ENCODE measurements around the gene FUT4.

DNA sequence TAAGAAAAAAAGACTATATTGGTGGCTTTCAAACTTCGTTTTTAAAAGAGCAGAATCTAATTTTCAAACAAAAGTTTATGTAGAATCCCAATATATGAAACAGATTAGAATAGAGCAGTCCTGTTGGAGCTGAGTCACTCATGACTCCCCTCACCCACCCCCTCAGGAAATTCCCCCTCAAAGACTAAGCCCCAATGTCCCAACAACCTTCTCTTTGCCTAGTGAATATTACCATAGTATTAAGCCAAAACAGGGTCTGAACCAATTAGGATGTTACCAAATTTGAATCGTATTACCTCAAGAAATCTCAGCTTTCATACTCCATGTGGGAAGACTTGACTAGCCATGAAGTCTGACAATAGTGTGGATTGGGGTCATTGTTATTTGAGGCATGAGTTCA is 15.6 kb downstream of the FUT4 start:
- TF ChIP-seq, protein P1, sequence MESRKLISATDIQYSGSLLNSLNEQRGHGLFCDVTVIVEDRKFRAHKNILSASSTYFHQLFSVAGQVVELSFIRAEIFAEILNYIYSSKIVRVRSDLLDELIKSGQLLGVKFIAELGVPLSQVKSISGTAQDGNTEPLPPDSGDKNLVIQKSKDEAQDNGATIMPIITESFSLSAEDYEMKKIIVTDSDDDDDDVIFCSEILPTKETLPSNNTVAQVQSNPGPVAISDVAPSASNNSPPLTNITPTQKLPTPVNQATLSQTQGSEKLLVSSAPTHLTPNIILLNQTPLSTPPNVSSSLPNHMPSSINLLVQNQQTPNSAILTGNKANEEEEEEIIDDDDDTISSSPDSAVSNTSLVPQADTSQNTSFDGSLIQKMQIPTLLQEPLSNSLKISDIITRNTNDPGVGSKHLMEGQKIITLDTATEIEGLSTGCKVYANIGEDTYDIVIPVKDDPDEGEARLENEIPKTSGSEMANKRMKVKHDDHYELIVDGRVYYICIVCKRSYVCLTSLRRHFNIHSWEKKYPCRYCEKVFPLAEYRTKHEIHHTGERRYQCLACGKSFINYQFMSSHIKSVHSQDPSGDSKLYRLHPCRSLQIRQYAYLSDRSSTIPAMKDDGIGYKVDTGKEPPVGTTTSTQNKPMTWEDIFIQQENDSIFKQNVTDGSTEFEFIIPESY (IDR thresholded peaks at IDR 0.05; ENCODE audit: extremely low read depth, insufficient replicate concordance, low read length) = no peak
- TF ChIP-seq JUND (IDR thresholded peaks at IDR 0.05) (no peak), EZH2phosphoT487 (IDR thresholded peaks at IDR 0.05; ENCODE audit: borderline replicate concordance) (no peak), POLR2A (IDR thresholded peaks at IDR 0.05; ENCODE audit: borderline replicate concordance, extremely low read depth, insufficient read depth, insufficient read length) (no peak), RAD21 (IDR thresholded peaks at IDR 0.05; ENCODE audit: low read depth) (no peak), POLR2AphosphoS5 (IDR thresholded peaks at IDR 0.05; ENCODE audit: low read depth, low read length) (no peak), ZNF274 (IDR thresholded peaks at IDR 0.05; ENCODE audit: low read depth, low read length) (no peak), YY1 (IDR thresholded peaks at IDR 0.05; ENCODE audit: extremely low read depth, insufficient replicate concordance, low read depth, low read length) (no peak), SP1 (IDR thresholded peaks at IDR 0.05; ENCODE audit: low read depth) (no peak)
- TF ChIP-seq, protein P2, sequence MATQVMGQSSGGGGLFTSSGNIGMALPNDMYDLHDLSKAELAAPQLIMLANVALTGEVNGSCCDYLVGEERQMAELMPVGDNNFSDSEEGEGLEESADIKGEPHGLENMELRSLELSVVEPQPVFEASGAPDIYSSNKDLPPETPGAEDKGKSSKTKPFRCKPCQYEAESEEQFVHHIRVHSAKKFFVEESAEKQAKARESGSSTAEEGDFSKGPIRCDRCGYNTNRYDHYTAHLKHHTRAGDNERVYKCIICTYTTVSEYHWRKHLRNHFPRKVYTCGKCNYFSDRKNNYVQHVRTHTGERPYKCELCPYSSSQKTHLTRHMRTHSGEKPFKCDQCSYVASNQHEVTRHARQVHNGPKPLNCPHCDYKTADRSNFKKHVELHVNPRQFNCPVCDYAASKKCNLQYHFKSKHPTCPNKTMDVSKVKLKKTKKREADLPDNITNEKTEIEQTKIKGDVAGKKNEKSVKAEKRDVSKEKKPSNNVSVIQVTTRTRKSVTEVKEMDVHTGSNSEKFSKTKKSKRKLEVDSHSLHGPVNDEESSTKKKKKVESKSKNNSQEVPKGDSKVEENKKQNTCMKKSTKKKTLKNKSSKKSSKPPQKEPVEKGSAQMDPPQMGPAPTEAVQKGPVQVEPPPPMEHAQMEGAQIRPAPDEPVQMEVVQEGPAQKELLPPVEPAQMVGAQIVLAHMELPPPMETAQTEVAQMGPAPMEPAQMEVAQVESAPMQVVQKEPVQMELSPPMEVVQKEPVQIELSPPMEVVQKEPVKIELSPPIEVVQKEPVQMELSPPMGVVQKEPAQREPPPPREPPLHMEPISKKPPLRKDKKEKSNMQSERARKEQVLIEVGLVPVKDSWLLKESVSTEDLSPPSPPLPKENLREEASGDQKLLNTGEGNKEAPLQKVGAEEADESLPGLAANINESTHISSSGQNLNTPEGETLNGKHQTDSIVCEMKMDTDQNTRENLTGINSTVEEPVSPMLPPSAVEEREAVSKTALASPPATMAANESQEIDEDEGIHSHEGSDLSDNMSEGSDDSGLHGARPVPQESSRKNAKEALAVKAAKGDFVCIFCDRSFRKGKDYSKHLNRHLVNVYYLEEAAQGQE (IDR thresholded peaks at IDR 0.05; ENCODE audit: low read depth) = no peak
- TF ChIP-seq, protein P3, sequence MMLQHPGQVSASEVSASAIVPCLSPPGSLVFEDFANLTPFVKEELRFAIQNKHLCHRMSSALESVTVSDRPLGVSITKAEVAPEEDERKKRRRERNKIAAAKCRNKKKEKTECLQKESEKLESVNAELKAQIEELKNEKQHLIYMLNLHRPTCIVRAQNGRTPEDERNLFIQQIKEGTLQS (IDR thresholded peaks at IDR 0.05) = no peak
- TF ChIP-seq, protein P4, sequence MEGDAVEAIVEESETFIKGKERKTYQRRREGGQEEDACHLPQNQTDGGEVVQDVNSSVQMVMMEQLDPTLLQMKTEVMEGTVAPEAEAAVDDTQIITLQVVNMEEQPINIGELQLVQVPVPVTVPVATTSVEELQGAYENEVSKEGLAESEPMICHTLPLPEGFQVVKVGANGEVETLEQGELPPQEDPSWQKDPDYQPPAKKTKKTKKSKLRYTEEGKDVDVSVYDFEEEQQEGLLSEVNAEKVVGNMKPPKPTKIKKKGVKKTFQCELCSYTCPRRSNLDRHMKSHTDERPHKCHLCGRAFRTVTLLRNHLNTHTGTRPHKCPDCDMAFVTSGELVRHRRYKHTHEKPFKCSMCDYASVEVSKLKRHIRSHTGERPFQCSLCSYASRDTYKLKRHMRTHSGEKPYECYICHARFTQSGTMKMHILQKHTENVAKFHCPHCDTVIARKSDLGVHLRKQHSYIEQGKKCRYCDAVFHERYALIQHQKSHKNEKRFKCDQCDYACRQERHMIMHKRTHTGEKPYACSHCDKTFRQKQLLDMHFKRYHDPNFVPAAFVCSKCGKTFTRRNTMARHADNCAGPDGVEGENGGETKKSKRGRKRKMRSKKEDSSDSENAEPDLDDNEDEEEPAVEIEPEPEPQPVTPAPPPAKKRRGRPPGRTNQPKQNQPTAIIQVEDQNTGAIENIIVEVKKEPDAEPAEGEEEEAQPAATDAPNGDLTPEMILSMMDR (IDR thresholded peaks at IDR 0.05 in 2 of 3, conservative IDR thresholded peaks at IDR 0.05 in 1 of 3; ENCODE audit: borderline replicate concordance in 1 of 3, insufficient read depth in 1 of 3, low read depth in 2 of 3, low read length in 2 of 3) = no peak
- TF ChIP-seq, protein P5, sequence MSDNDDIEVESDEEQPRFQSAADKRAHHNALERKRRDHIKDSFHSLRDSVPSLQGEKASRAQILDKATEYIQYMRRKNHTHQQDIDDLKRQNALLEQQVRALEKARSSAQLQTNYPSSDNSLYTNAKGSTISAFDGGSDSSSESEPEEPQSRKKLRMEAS (IDR thresholded peaks at IDR 0.05) = no peak
